ENCODE measurements around the gene DDIT4. TPM values are rescaled to one million over a fixed set of nuclear protein-coding genes. Genes with fewer than 3 reads are reported as not detected.

The DDIT4 gene
- total RNA-seq, 1 donor from 2014 or later, result 257 TPM

GRCh38 chr10:72258617-72259016 is 15.1 kb upstream of the DDIT4 start:
- peak overlapping the region; percentile 65 for H3K4me3 Mint-ChIP-seq
- H3K4me2 ChIP-seq, result no peak overlapping the region
- TF ChIP-seq EZH2phosphoT487 (IDR thresholded peaks at IDR 0.05) (no peak), EZH2 (IDR thresholded peaks at IDR 0.05) (no peak), CTCF (IDR thresholded peaks at IDR 0.05) (peak; percentile 8)
- no peak overlapping the region for H3K4me3 ChIP-seq
- H3K36me3 ChIP-seq, result no peaks in the 10 kb centered on the region
- no peak overlapping the region for H2AFZ ChIP-seq (replicated peaks)
- no peaks in the 10 kb centered on the region for H3K79me2 ChIP-seq (ENCODE audit: low read depth)
- H4K20me1 ChIP-seq (ENCODE audit: low read depth), result no peaks in the 10 kb centered on the region
- peaks cover 67% of the 10 kb centered on the region for H3K4me1 ChIP-seq
- peak overlapping the region; percentile 92 for H3K27ac Mint-ChIP-seq
- no peaks in the 10 kb centered on the region for H3K9me3 Mint-ChIP-seq
- no peaks in the 10 kb centered on the region for H3K36me3 Mint-ChIP-seq
- H3K27me3 ChIP-seq, result no peaks in the 10 kb centered on the region
- no peak overlapping the region for H3K9ac ChIP-seq
- H3F3A ChIP-seq (ENCODE audit: low read depth), result peaks cover 69% of the 10 kb centered on the region
- no peak for DNase-seq (ENCODE audit: low spot score)
- H3K27me3 Mint-ChIP-seq (ENCODE audit: insufficient read depth, low read depth), result peaks cover 9% of the 10 kb centered on the region
- no peaks in the 10 kb centered on the region for H3K9me3 ChIP-seq (ENCODE audit: low read depth)
- no peak overlapping the region for H3K27ac ChIP-seq
- H3K4me1 Mint-ChIP-seq, result peaks cover 63% of the 10 kb centered on the region

- H3K4me1 ChIP-seq, result peaks cover 71% of the 10 kb centered on the region
- H3K9me3 ChIP-seq (ENCODE audit: low read depth), result no peaks in the 10 kb centered on the region
- peak overlapping the region; percentile 63 for H3K4me2 ChIP-seq
- H3K36me3 ChIP-seq, result no peaks in the 10 kb centered on the region
- H3K27me3 ChIP-seq, result no peaks in the 10 kb centered on the region
- peak overlapping the region; percentile 96 for H3K27ac ChIP-seq
- no peak overlapping the region for H3K9ac ChIP-seq
- peak overlapping the region; percentile 17 for H3K4me3 ChIP-seq
- no peaks in the 10 kb centered on the region for H4K20me1 ChIP-seq (ENCODE audit: low read depth)
- Mint-ChIP-seq H3K36me3 (no peaks in the 10 kb centered on the region), H3K4me1 (peaks cover 62% of the 10 kb centered on the region), H3K9me3 (no peaks in the 10 kb centered on the region), H3K4me3 (peak overlapping the region; percentile 74), H3K27me3 (ENCODE audit: insufficient read depth, low read depth) (peaks cover 9% of the 10 kb centered on the region), H3K27ac (peak overlapping the region; percentile 99)
- H2AFZ ChIP-seq (replicated peaks), result no peak overlapping the region
- TF ChIP-seq EZH2phosphoT487 (IDR thresholded peaks at IDR 0.05), result no peak
- no peak for TF ChIP-seq EZH2 (IDR thresholded peaks at IDR 0.05)
- TF ChIP-seq CTCF (IDR thresholded peaks at IDR 0.05), result no peak
- no peak for DNase-seq (ENCODE audit: low spot score)
- no peaks in the 10 kb centered on the region for H3K79me2 ChIP-seq (ENCODE audit: low read depth)
- peaks cover 66% of the 10 kb centered on the region for H3F3A ChIP-seq (ENCODE audit: low read depth)
These were observed 14.1 kb upstream of the DDIT4 start for GRCh38 chr10:72259491-72260238.

- Mint-ChIP-seq H3K27me3 (ENCODE audit: insufficient read depth, low read depth) (peaks cover 9% of the 10 kb centered on the region), H3K4me3 (peak overlapping the region; percentile 74), H3K36me3 (no peaks in the 10 kb centered on the region), H3K4me1 (peaks cover 61% of the 10 kb centered on the region), H3K27ac (peak overlapping the region; percentile 99), H3K9me3 (no peaks in the 10 kb centered on the region)
- H4K20me1 ChIP-seq (ENCODE audit: low read depth), result no peaks in the 10 kb centered on the region
- no peaks in the 10 kb centered on the region for H3K36me3 ChIP-seq
- H3K9ac ChIP-seq, result no peak overlapping the region
- peaks cover 70% of the 10 kb centered on the region for H3F3A ChIP-seq (ENCODE audit: low read depth)
- peak overlapping the region; percentile 17 for H3K4me3 ChIP-seq
- no peaks in the 10 kb centered on the region for H3K79me2 ChIP-seq (ENCODE audit: low read depth)
- peaks cover 71% of the 10 kb centered on the region for H3K4me1 ChIP-seq
- no peaks in the 10 kb centered on the region for H3K9me3 ChIP-seq (ENCODE audit: low read depth)
- peak overlapping the region; percentile 96 for H3K27ac ChIP-seq
- H2AFZ ChIP-seq (replicated peaks), result no peak overlapping the region
- DNase-seq (ENCODE audit: low spot score), result no peak
- no peaks in the 10 kb centered on the region for H3K27me3 ChIP-seq
- H3K4me2 ChIP-seq, result peak overlapping the region; percentile 63
- no peak for TF ChIP-seq EZH2phosphoT487 (IDR thresholded peaks at IDR 0.05)
- no peak for TF ChIP-seq EZH2 (IDR thresholded peaks at IDR 0.05)
- TF ChIP-seq CTCF (IDR thresholded peaks at IDR 0.05), result no peak
These were observed 13.3 kb upstream of the DDIT4 start for GRCh38 chr10:72260239-72260975.

Measured in neural progenitor cell (in vitro differentiated cells).